Esophagus squamous epithelium (tissue), 5 donors: Measurements from ENCODE around the gene GSX1. TPM values are rescaled to one million over a fixed set of nuclear protein-coding genes. Genes with fewer than 3 reads are reported as not detected.

Experiments
- DNase-seq: peaks from one replicate; lab custom pipeline; 2025; lab: John Stamatoyannopoulos, UW
- H3K27ac ChIP-seq, 4 donors: fragments of 200-600 bp; sonication (generic); one replicate each; pipeline ENCODE4 v1.5.1; 2016 to 2019; ENCODE audit warnings: mild to moderate bottlenecking in 1 of 4
- H3K27me3 ChIP-seq, 4 donors: fragments of 200-600 bp; sonication (generic); 1 replicate in 3 of 4; 2 replicates in 1 of 4; pipeline versions ENCODE4 v1.5.1 to v1.6.0; 2017 to 2021; ENCODE audit warnings: antibody characterized with exemption in 1 of 4
- H3K36me3 ChIP-seq, 3 donors: fragments of 200-600 bp; sonication (generic); one replicate each; pipeline ENCODE4 v1.5.1; 2016 to 2019
- H3K4me1 ChIP-seq, 3 donors: fragments of 200-600 bp; sonication (generic); one replicate each; pipeline ENCODE4 v1.5.1; 2017 to 2019
- H3K4me3 ChIP-seq, 4 donors: fragments of 200-600 bp; sonication (generic); 1 replicate in 3 of 4; 2 replicates in 1 of 4; pipeline ENCODE4 v1.5.1; 2016 to 2019; ENCODE audit warnings: mild to moderate bottlenecking in 2 of 4, moderate library complexity in 1 of 4
- H3K9me3 ChIP-seq, 3 donors: fragments of 200-600 bp; sonication (generic); one replicate each; pipeline ENCODE4 v1.5.1; 2016 to 2019
- CTCF ChIP-seq, 6 experiments: fragments of 450-650 bp in 4 of 6; fragments of 200-600 bp in 2 of 6; sonication (generic) in 2 of 6; IDR thresholded peaks; one replicate each; pipeline ENCODE4 v1.5.1; 2016 to 2019; ENCODE audit warnings: antibody characterized with exemption in 6 of 6, mild to moderate bottlenecking in 4 of 6, moderate library complexity in 4 of 6
- POLR2A ChIP-seq, 4 donors: fragments of 450-650 bp; IDR thresholded peaks; one replicate each; pipeline ENCODE4 v1.6.1; 2017; ENCODE audit warnings: antibody characterized with exemption in 4 of 4, mild to moderate bottlenecking in 4 of 4, moderate library complexity in 3 of 4
- WGBS, 2 donors: methylation state at CpG; one replicate each; pipeline ENCODE4 v1.1.5; 2018; 5-methylcytosine and 5-hydroxymethylcytosine counted together
- intact Hi-C: fragments of 100-400 bp; cut with DNase I; formaldehyde crosslinking; loops from one replicate; pipeline ENCODE4 v1.15.0; 2022
- total RNA-seq, 4 donors: library from RNA; depleted of rRNA; stranded (reverse); fragments of >200 nt; gene quantifications; one replicate each; pipeline ENCODE4 v1.1.0, GENCODE V29; 2016
- donor health status: DM: yes; HTN: yes; CAD: no.

GSX1 gene
- total RNA-seq, 4 donors from 2014 or later, result not detected

GRCh38 chr13:27796544-27797227 is 4.4 kb downstream of the GSX1 start:
- 1 to 10% methylated on average over 11 to 13 of the region's 24 CpGs for WGBS, 2 donors
- no peak overlapping the region for H3K4me3 ChIP-seq
- H3K27me3 ChIP-seq, result peaks cover 13 to 99% (median 53%) of the 10 kb centered on the region in 4 donors
- no peaks in the 10 kb centered on the region for H3K36me3 ChIP-seq
- no peak overlapping the region for H3K27ac ChIP-seq
- intact Hi-C loops, result no loop called here
- H3K4me1 ChIP-seq, result peaks cover 0 to 40% (median 8%) of the 10 kb centered on the region in 3 donors
- TF ChIP-seq CTCF (IDR thresholded peaks at IDR 0.05), result no peak
- TF ChIP-seq POLR2A (IDR thresholded peaks at IDR 0.05), result no peak
- DNase-seq, result no peak
- H3K9me3 ChIP-seq, result no peaks in the 10 kb centered on the region

GRCh38 chr13:27797228-27797624 is 4.9 kb downstream of the GSX1 start:
- H3K4me3 ChIP-seq, result no peak overlapping the region
- TF ChIP-seq POLR2A (IDR thresholded peaks at IDR 0.05) (no peak), CTCF (IDR thresholded peaks at IDR 0.05) (peak in 1 of 6 experiments; percentile 13)
- H3K27ac ChIP-seq, result no peak overlapping the region
- WGBS, 2 donors, result 10% methylated on average over 2 of the region's 24 CpGs; no CpG with 5 or more reads in 1 of the 2 donors
- peaks cover 0 to 35% (median 3%) of the 10 kb centered on the region in 3 donors for H3K4me1 ChIP-seq
- intact Hi-C loops, result no loop called here
- H3K36me3 ChIP-seq, result no peaks in the 10 kb centered on the region
- H3K27me3 ChIP-seq, result peaks cover 8 to 99% (median 47%) of the 10 kb centered on the region in 4 donors
- DNase-seq, result no peak
- no peaks in the 10 kb centered on the region for H3K9me3 ChIP-seq

- Histone ChIP-seq H3K36me3 (no peaks in the 10 kb centered on the region), H3K27me3 (peaks cover 0 to 91% (median 0%) of the 10 kb centered on the region in 4 donors), H3K27ac (no peak overlapping the region), H3K4me3 (no peak overlapping the region), H3K9me3 (no peaks in the 10 kb centered on the region), H3K4me1 (no peaks in the 10 kb centered on the region)
- no peak for DNase-seq
- intact Hi-C loops, result no loop called here
- WGBS, 2 donors, result 32 to 33% methylated on average over 7 to 8 of the region's 8 CpGs
- no peak for TF ChIP-seq CTCF (IDR thresholded peaks at IDR 0.05)
- TF ChIP-seq POLR2A (IDR thresholded peaks at IDR 0.05), result no peak
Observed at GRCh38 chr13:27806744-27807387, 14.6 kb downstream of the GSX1 start.

- 41 to 43% methylated on average over 4 to 5 of the region's 5 CpGs for WGBS, 2 donors
- TF ChIP-seq POLR2A (IDR thresholded peaks at IDR 0.05) (no peak), CTCF (IDR thresholded peaks at IDR 0.05) (no peak)
- no peak overlapping the region for H3K4me3 ChIP-seq
- H3K27me3 ChIP-seq, result peaks cover 0 to 83% (median 0%) of the 10 kb centered on the region in 4 donors
- no peak overlapping the region for H3K27ac ChIP-seq
- no peak for DNase-seq
- no peaks in the 10 kb centered on the region for H3K36me3 ChIP-seq
- intact Hi-C loops, result no loop called here
- no peaks in the 10 kb centered on the region for H3K9me3 ChIP-seq
- H3K4me1 ChIP-seq, result no peaks in the 10 kb centered on the region
Observed at GRCh38 chr13:27808851-27809550, 16.7 kb downstream of the GSX1 start.

- TF ChIP-seq POLR2A (IDR thresholded peaks at IDR 0.05), result no peak
- TF ChIP-seq CTCF (IDR thresholded peaks at IDR 0.05), result no peak
- Histone ChIP-seq H3K27ac (no peak overlapping the region), H3K4me1 (no peaks in the 10 kb centered on the region), H3K4me3 (no peak overlapping the region), H3K9me3 (no peaks in the 10 kb centered on the region), H3K36me3 (no peaks in the 10 kb centered on the region), H3K27me3 (peaks cover 0 to 83% (median 0%) of the 10 kb centered on the region in 4 donors)
- WGBS, 2 donors, result 11 to 58% methylated on average over 1 to 7 of the region's 7 CpGs
- intact Hi-C loops, result no loop called here
- DNase-seq, result no peak
Observed at GRCh38 chr13:27810009-27810408, 17.7 kb downstream of the GSX1 start.
